HG02642 (cell line): Measurements from ENCODE around the gene VCP.

Experiments
- ATAC-seq: cut with Tn5 transposase; IDR thresholded peaks from one replicate; pipeline ENCODE4 v1.9.1; 2021; ENCODE audit warnings: mild to moderate bottlenecking; ENCODE audit not compliant: unreplicated experiment, poor library complexity

Gene VCP

DNA sequence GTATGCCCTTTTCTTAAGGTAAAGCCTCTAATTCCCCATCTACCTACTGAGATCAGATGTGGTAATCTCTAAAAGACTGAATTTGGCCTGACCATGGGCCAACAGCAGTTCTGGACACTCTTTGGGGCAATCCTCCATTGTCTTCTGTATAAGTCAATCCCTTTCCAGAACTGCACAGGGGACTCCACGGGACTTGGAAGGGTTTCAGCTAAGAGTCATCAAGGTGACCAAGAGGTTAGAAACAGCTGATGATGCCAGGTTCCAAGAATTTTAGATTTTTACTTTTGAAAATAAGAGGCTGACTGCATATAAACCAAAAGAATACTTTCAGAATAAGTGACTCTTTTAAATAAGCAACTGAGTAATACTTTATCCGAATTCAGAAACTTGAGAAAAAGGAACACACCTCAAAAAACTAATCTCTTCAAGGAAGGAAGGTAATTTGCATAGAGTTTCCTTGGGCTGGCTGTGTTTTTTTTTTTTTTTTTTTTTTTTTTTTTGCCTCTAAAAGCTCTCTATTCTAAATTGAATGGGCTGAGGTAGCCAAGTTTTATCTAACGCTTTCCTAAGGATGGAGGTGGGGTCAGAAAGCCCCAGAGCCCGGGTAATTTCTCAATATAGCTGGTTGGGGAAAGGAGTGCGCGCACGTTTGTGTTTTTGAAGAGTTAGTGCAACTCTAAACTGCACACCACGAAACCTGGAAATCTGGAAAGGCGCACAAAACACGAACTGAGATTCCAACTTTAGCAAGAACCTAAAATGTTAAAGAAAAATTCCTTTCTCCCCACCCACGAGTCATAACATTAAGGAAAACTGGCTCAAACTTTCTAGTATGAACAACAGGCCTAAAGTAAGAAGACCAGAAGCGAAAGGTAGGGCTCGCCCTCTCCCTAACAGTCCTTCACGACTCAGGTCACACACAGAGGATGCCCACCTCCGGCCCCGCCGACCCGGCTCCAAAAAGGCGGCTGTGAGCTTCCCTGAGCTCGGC lies 1.3 kb downstream of the VCP start:
- ATAC-seq: no peak

DNA sequence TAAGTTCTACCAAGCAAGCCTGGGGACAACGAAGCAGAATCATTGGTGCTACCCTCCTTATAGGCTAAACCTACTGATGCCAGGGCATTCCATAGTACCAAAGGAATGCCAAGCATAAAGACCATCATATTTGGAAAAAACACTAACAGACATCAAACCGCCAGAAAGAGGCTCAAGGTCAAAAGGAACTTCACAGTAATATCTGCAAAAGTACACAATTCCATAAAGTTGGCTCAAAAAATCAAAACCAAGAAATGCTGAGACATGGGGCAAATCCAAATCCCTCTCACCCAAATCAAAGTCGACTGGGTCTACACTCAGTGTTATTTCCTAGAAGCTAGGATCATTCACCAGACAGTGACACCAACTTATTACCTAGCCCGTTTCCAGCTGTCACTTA lies 3.4 kb downstream of the VCP start:
- no peak for ATAC-seq

DNA sequence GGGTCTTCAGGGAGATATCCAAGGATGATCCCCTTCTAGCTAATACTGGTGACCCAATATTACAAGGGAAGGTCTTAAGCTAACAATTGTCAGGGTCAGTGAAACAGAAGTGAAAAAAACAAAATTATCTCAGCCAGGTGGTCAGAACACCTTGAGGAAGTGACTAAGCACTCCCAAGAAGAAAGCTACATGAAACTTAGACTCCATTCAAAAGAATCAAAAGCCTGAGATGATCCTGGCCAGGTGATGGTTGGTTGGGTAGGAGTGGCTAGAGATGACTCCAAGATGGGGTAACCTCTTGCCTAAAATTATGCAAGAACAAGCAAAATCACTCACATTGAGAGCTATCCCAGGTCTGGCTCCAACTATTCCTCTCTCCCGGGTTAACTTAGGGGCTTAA lies 5.4 kb downstream of the VCP start:
- no peak for ATAC-seq

DNA sequence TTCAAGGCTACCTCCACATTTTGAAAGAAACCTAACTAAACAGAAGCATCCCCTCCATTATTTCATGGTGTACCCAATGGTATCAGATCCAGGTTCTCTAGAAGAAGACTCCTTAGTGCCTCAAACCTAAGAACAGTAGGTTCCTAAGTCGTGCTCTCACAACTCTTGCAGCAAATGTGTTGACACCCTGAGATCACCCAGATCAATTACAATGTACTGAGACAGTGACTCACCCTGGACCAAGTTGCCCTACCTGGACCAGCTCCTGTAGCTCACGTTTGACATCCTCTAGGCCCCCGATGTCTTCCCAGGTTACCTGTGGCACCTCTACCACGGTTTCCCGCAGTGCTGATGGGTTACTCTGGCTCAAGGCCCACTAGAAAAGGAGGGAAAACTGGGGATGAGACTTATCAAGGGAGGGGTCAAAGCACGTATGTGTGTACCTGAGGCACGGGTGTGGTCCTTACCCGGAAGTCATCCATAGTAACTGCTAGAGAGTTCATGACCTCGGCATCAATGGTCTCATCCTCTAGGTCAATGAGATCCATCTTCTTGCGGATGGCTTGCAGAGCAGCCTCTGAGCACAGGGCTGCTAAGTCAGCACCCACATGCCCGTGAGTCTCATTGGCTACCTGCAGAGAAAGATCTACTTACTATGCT lies 11.7 kb downstream of the VCP start:
- ATAC-seq: no peak

DNA sequence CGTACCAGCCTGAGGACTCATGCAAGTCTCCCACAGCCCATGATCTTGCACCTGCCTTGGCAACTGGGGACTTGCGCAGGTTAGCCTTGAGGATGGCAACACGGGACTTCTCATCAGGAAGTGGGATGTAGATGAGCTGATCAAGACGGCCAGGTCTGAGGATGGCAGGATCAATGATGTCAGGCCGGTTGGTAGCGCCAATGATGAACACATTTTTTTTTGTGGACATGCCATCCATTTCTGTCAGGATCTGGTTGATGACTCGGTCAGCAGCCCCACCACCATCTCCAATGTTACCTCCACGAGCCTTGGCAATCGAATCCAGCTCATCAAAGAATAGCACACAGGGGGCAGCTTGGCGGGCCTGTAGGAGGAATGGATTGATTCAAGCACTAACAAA lies 13.0 kb downstream of the VCP start:
- ATAC-seq: no peak

DNA sequence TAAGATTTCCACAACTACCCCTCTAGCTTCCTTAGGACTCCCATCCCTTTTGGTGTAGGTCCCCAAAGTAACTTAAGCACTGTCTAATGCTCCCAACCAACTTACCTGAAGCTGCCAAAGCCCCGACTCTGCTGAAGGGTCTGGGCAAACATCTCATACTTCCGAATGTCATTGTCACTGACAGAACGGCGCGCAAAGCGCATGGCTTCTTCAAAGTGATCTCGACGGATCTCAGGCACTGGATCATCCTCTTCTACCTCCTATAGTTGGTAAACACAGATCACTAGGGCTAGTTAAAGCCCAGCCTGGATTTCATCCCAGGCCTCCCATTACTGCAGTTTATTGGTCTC lies 15.2 kb downstream of the VCP start:
- ATAC-seq: no peak

DNA sequence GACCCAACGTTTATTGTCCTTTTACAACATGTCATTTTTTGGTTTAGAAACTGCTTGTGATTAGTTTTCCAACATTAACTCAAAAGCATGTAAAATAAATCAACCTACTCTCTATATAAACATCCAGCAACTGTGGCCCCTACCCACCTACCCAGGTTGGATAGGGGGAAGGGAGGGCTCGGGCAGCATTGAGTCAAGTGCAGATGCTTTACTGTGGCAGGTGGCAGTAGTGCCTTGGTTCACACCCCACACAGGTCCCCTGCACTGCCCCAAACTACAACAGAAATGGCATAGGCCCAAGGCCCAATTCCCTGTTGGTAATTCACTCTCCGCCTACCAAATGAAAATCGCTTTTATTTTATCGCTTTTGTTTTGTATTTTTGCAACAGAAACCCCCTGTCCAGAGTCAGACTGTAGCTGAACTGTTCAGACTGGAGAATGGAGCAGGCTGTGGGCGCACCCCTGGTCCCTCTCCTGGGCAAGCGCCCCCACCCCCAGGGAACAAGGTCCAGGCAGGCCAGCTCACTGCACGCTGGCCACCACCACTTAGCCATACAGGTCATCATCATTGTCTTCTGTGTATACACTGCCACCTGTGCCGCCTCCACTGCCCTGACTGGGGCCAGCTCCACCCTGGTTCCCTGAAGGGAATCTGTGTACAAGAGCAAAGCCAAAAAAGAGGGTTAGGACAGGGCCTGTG lies 15.7 kb downstream of the VCP start:
- ATAC-seq: no peak

DNA sequence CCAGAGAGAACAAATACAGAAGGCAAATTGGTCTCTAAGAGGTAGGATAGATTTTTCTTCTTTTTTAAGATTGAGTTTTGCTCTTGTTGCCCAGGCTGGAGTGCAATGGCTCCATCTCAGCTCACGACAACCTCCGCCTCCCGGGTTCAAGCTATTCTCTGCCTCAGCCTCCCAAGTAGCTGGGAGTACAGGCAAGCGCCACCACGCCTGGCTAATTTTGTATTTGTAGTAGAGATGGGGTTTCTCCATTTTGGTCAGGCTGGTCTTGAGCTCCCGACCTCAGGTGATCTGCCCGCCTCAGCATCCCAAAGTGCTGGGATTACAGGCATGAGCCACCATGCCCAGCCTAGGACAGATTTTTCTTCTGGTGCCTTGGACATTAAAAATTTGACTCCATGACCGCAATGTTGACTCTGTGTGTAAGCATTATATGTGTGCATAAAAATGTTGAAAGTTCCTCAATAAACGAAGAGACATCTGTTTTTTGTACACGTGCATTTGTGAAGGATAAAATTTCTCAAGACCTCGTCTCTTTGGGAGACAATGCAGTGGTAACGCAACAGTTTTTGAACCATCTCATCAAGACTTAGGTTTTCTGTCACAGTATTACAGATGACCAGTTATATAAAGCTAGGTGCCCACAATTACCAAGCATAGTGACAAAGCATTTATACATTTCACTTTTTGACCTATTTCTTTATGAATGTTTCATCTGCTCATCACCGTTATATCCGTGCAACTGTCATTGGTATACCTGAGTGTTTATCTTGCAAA lies 17.4 kb downstream of the VCP start:
- ATAC-seq: no peak

DNA sequence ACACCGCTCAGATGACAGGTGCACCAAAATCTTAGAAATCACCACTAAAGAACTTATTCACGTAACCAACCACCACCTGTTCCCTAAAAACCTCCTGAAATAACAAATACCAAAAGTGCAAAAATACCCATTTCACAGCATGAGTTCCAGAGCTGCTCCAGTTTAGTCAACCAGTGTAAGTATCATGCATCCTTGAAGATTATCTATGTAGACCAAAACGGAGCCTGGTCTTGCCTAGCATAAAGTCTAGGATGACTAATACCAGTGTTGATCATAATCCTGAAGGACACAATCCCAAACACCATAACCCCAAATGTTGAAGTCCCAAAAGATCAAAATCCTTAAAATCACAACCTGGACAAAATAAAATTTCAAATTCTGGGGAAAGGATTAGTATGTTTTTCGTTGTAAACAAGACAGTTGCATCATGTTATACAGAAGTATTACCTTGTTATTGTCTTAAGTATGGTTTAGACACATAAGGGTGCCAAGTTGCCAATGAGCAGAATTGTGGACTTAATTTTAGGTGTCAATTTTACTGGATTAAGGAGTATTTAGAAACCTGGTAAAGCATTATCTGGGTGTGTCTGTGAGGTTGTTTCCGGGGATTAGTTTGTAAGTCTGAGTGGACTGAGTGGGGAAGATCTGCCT lies 18.1 kb downstream of the VCP start:
- no peak for ATAC-seq

DNA sequence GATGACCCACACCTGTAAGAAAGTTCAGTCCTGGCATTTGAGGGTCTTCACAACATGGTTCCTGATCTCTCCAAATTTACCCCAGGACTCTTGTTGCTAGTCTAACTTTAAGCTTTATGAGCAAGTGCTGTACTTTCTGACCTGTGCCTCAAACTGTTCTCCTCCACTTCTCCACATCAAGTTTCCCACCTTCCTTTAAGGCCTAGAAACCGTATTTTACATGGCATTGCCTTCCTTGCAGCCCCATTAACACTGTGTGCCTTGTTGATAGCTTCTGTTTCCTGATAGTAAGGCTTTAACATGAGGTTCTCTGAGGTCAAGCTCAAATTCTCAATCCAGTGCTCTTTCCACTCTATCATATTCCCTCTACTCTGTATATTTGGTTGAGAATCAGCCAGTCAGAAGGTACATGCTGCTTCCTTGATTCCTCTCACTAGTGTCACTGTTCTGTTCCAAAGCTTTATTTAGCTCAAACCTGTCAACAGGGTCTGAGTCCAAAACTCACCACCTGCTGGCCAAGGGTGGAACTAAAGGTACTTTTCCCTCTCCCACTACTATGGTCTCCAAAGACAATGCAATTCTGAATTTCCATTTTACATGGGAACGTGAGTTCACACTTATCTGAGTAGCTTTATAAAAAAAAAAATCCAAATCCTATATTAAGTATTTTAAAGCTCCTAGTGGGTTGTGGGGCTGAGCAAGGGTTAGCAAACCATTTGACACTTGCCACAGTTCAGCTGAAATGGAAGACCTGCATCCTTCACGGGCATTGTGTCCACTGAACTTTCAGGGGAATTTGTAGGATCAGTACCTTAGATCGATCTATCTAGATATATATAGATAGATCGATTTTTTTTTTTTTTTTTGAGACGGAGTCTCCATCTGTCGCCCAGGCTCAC lies 21.1 kb downstream of the VCP start:
- ATAC-seq: no peak

DNA sequence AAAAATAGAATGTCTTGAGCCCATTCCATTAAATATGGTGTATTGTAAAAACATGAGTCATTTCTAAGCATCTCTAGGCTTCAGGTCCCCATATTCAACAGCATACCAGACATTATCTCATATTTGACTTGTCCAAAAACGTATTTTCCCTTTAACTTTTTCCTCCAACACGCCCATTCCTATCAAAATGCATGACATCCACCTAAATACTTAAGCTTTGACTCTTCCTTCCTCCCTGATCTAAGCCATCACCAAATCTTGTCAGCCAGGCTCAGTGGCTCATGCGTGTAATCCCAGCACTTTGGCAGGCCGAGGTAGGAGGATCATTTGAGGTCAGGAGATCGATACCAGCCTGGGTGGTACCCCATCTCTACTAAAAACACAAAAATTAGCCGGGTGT lies 23.9 kb downstream of the VCP start:
- no peak for ATAC-seq

DNA sequence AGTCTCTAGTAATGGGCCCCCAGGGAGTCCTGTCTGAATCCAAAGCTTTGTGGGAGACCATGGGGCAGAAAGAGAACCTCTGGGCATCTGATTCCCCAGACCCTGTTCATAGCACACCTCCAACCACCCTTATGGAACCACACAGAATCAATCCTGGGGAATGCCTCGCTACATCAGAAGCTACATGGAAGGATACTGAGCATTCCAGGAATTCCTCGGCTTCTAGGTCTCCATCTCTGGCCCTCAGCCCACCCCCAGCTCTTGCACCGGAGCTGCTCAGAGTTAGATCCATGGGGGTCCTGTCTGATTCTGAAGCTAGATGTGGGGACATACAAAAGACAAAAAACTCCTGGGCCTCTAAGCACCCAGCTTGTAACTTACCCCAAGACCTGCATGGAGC lies 28.4 kb downstream of the VCP start:
- no peak for ATAC-seq

DNA sequence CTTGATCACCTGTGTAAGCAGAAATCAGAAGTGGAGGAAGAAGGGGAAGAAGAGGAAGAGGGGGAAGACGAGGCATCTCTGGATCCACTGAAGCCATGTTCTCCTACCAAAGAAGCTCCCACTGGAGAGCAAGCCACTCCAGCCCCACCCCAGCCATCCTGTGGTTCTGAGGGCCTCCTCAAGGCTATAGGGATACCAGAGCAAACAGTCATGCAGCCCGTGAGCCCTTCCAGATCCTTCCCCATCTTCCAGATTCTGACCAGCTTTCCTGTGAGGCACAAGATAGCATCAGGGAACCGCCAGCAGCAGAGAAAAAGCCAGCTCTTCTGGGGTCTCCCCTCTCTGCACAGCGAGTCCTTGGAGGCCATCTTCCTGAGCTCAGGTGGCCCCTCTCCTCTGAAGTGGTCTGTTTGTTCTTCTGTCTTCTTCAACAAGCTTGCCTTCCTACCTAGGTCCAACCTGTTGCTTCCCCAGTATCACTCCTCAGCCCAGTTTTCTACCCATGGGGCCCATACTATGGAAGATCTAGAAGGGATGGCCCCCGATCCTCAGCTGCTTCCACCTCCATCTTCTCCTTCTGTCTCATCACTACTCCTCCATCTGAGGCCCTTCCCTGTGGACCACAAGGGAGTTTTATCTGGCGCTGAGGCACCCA lies 29.4 kb downstream of the VCP start:
- no peak for ATAC-seq

DNA sequence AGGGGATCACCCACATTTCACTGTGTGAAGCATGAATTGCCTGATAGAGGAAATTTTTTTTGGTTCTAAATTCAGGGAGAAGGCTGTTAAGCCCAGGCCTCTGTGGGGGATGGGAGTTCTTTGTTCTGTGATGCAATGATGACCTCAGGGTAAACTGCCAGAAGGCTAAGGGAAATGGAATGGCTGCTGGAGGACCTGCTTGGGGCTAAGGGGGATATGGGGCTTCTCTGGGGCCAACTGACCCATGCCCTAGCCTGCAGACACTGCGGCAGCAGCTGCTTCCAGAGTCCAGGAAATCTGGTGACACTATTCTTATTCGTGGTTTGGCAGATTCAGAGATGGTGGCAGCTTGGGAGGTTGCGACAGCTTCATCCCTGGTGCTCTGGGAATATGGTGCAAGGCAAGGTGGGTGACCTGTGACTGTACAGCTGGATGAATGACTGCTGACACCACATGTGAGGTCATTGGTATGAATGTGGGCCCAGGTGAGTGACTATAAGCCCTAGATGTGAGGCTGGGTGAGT lies 30.3 kb downstream of the VCP start:
- ATAC-seq: no peak

DNA sequence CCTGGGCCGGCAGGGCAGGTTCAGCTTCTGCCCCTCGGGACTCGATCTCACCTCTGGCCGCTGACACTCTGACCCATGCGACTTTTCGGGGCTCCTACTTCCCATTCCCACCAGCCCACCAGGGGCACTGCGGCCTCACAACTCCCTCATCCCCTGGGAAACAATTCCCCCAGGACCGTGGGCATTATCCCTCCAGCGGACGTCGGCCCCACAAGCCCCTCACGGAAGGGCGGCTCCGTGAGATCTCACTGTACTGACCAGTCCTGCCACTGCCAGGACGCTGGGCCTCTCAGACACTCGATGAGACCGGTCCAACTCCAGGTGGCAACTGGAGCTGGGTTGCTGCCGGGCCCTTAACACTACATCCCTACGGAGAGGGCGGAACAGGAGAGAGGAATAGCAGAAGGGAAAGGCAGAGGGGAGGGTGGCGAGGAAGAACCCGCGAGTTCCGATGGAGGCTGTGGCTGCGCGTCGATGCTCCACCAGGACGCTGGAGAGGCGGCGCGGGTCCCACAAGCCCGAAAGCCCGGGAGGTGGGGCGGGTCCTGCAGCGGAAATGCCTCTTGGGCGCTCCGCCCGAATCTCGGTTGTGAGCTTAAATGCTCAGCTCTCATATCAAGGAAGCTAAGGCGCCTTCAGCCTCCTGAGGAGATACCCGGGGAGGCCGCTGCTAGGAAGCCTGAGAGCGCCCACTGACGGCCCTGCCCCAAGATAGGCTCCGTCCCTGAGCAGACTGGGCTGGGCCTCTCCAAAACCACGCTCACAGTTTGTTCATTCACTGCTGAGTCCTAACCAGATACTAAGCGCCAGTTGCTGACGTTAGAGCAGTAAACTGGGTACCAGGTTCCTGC lies 36.3 kb downstream of the VCP start:
- no peak for ATAC-seq

DNA sequence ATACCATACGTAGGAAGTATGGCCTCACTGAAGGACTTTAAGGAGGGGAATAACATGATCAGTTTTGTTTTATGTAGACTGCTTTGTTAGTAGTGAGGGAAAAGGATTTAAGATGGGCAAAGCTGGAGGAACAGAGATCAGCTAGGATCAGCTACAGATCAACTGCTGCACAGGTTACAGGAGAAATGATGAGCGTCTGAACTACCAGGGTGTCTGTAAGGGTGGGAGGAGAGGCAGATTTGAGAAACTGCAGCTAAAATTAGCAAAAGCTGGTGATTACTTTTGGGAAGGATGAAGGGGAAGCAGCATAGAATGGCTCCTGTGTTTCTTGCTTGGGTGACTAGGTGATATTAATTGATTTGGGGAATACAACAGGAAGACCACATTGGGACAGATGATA lies 39.3 kb downstream of the VCP start:
- no peak for ATAC-seq

DNA sequence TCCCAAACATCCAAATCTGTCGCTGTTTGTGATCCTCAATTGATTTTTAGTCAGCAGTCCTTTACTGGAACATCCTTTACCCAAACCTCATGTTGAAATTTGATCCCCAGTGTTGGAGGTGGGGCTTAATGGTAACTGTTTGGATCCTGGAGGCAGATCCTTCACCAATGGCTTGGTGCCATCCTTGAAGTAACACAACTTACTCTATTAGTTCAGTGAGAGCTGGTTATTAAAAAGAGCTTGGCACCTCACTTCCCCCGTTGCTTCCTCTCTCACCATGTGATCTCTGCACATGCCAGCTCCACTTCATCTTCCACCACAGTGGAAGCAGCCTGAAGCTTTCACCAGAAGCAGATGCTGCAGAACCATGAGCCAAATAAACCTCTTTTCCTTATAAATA lies 42.6 kb downstream of the VCP start:
- ATAC-seq: no peak
